HG02610 (cell line): ENCODE results near the gene TMIGD3.
"Not testable (repeated sequence)": the region's sequence is repeated elsewhere in the genome, so short reads cannot be mapped to it uniquely, and the experiment has no call there.

Experiments
- ATAC-seq: cut with Tn5 transposase; IDR thresholded peaks from one replicate; pipeline ENCODE4 v1.9.1; 2021; ENCODE audit warnings: mild to moderate bottlenecking, moderate library complexity; ENCODE audit not compliant: unreplicated experiment

The TMIGD3 gene

DNA sequence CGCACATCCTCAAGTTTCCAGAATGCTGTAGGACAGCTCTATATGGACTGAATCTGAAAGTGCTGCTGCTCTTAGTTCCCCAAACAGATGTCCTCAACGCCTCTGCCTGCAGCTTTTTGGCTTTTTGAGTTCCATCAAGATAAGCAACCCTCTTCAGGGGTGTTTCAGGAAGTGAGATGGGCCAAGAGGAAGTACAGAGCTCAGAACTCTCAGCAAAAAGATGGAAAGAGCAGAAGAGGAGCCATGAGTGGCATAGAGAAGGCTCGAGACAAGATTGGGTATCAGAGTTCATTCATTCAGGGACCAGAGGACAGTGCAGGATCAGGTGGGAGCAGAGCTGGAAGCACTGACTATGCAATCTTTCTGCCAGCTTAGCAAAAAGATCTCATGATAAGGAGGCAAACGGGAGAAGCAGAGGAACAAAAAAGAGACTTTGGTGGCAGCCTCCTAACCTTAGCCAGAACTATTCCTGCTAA is at the start of gene TMIGD3, which contains the start of gene ADORA3:
TSS of gene TMIGD3 (minus strand) at position 49 of the 476 bp plus-strand sequence. CDS start 279 bp downstream, outside the sequence.
TSS of gene ADORA3 (minus strand) at position 49 of the 476 bp plus-strand sequence. CDS start 279 bp downstream, outside the sequence.
- ATAC-seq: no peak

DNA sequence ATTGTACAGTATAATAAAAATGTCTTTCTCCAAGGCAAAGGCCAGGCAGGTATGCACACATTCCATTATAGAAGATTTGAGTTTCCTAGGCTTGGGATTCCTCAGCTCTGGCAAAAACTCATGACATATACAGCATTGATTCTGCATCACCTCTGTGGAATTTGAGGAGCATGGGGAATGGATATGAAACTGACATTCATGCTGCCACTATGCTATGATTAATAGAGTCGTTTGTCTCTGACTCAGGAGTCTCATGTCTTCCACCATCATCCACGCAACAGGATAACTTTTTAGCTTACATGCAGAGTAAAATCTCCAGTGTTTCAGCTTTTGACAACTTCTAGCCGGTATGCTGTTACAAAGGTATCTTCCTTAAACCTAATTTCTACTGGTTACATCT is 49.8 kb upstream of the TMIGD3 start:
- ATAC-seq: no peak

DNA sequence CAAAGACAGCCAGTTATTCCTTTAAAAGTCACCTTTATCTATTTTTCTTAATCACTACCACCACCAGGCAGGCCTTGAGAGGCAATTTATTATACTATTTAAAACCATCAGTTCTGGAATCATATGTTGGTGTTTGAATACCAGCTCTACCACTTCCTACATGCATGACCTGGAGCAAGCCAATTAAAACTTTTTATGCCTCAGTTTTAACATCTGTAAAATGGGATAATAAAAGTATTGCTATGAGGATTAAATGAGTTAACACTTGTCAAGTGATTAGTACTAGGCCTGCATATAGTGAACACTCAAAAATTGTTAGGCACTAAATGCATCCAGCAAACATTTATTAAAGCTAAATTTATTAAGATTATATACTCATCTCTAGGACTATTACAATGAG is 49.2 kb upstream of the TMIGD3 start:
- ATAC-seq: no peak

DNA sequence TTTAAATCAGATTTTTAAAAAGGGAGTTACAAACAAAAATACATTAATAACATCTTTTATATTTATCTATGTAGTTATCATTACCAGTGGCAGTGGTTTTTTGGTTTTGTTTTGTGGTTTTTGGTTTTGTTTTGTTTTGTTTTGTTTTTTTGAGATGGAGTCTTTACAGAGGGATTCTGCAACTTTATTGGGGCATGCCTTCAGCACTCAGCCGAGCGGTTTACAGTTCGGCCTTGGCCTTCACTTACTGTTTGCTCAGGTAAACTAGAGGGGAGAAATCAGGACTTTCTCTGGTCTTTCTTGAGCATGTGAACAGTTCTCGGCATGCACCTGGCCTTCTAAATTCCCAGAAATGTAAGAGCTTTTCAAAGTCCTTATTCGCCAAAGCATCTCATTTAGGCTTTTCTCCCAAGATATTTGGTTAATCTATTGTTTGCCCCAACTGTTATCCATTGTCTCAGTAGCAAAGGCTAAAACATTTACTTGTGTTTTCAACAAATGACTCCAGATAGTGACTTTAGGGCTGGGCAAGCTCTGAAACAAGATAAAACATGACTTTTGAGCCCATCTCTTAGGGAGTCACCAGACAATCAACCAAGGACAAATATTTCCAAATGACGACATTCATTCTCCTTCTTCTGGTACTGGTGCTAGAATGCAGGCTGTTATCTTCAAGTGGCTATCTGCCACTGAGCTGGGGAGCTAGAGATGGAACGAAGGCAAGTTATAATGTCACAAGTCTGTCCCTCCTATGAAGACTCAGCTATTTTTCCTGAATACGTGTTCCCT is 48.4 kb upstream of the TMIGD3 start:
- ATAC-seq: no peak

DNA sequence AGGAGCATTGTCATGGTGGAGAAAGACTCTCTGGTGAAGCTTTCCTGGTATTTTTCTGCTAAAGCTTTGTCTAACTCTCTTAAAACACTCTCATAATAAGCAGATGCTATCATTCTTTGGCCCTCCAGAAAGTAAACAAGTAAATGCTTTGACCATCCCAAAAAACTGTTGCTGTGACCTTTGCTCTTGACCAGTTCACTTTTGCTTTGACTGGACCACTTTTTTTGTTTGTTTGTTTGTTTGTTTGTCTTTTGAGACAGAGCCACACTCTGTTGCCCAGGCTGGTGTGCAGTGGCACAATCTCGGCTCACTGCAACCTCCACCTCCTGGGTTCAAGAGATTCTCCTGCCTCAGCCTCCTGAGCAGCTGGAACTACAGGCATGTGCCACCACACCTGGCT is 44.4 kb upstream of the TMIGD3 start:
- ATAC-seq: not testable (repeated sequence)

DNA sequence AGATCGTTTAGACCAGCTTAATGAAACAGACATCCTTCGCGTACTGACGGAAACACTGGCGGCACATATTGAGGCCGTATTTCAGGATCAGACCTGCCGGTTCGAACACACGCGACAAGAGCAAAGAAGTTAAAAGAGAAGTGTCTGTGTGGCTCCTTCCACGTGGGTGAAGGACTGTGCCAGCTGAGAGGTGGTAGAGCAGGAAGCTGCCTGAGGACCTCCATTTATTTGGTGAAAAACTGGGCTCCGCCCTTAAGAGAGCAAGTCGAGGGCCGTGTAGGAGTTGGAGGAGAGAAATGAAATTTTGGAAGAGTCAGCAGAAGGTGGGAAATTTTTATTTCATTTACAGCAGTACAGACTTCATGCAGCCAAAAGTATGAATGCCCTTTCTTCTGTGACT is 38.8 kb upstream of the TMIGD3 start:
- no peak for ATAC-seq

DNA sequence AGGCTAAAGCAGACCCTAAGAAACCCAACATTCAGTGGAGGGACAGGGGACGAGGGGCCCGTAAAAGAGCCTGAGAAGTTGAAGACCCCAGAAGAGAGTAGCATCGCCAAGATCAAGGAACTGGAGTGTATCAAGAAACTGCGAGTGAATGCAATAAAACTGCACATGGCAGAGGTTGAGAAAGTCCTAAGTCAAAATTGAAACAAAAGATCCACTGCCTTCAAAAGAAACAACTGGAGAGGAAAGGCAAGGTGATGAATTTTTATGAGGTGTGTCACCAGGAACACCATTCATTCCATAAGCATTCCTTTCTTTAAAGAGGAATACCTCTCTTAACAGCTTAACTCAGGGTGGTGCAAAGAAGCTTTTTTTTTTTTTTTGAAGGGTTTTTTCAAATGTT is 38.3 kb upstream of the TMIGD3 start:
- no peak for ATAC-seq

DNA sequence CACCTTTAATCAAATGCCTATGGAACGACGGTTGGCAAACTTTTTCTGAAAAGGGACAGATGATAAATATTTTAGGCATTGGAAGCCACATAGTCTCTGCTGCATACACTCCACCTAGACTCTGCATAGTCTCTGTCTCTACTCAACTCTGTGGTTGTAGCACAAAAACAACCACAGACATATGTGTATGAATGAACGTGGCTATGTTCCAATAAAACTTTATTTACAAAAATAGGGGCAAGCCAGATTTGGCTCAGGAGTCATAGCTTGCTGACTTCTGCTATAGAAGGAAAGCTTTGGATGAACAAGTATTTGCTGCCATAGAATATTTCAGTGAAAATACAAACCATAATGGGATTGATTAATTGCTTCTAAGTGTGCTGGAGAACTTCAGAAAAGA is 37.5 kb upstream of the TMIGD3 start:
- ATAC-seq: no peak

DNA sequence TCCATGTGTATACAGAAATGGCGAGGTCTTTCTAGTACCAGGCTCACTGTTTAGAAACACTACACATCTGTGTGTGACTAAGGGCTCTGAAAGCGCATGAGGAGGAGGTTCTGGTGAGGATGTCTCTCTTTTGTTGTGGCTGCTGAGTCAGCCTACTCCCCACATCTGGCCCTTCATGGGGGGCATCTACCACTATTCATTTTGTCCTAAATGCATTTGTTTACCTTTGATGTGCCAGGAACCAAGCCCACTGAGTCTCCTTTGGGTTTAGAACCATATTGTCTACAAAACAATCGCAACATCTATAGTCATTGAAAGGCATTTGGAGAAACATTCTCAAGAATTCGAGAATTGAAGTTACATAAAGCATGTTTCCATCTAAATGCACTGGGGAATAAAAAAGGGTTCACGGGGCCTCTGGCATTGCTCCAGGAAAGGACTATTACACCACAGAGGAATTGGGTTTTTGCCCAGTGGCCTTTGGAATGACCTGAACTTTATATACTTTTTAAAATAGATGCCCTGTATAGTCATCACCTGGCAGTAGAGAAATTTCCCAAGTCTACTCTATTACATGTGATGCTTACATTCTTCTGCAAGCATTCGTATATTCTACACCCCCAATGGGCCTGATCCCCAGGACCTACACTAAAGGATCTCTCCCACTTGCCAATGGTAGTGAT is 35.1 kb upstream of the TMIGD3 start:
- ATAC-seq: no peak

DNA sequence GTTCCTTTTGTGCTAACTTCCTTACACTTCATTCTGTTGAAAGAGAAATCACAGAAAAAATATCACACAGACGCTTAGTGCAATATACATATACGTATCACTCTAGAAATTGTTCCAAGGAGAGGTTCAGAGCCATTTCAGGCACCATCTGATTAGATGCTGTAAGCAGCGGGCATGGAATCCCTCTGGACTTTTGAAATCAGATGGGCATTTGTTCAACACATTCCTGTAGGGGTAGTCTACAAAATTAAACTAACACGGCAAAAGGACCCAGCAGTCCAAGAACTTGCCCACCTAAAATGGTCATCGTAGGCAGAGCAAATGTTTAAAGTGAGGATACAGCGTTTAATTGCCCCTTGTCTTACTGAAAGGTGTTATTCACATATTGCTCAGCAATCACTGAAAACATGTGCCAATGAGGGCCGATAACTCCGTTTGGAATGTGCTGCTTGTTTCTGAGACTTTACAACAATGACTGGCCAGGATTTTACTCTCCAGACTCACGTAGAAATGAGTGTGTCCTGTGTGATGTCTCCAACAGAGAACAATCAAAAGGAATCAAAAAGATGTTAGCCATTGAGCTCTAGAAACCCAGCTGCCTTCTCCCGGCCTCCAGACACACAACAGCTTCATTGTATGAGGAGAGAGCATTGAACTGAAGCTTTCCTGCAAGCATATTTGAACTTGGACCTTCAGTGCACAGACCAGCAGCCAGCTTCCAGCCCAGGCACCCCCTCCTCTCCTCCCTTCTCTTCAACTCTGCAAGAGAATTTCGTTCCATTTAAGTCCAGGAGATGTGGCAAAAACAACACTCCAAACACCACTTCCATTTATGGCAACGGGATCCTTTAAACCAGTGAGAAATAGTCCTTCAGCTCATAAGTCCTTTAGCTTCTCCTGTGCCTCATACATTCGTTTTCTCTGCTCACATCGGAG is 32.1 kb upstream of the TMIGD3 start:
- no peak for ATAC-seq

DNA sequence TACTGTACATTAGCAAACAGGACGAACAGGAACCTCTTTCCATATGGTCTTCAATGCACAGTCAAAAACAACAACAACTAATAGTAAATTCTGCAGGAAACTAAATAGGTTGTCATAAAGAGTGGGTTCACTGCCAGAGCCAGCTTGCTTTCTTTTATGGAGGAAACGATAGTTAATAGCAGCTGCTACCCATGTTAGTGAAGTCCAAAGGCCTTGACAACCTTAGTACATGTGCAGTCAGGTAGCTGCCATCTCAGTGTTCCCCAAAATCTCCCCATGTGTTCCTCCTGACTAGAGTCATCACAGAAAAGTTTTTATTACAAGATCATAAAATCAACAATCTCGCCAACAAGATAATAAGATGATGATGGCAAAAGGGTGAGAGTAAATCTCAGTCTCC is 16.6 kb upstream of the TMIGD3 start:
- no peak for ATAC-seq

DNA sequence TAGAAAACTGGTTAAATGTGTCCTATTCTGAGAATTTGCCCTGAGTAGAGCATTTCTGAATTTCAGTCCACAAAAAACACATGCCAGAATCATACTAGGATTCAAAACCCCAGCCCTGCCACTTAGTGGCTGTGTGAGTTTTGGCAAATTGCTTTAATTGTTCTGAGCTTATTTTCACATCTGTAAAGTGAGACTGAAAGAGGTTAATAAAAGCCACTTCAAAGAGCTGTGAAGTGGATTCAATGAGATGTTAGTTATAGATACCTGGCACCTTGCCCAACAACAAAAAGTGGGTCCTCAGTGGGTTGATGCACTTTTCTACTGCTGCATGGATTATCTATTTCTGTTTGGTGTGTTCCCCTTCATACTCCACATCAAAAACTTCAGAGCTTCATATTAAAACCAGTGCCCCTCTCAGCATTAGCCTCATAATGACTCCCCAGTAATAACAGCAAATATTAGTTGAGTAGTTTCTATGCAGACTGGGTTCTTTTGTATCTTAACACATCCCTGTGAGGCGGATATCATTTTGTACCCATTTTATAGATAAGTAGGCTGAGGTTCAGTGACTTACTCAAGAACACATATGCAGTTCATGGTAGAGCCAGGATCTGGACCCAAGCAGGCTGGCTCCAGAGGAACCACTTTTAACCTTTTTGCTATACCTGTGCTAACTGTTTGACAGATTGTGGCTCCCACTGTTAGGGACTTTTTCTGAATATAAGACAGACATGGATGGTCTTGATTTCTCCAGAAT is 14.2 kb upstream of the TMIGD3 start:
- no peak for ATAC-seq

DNA sequence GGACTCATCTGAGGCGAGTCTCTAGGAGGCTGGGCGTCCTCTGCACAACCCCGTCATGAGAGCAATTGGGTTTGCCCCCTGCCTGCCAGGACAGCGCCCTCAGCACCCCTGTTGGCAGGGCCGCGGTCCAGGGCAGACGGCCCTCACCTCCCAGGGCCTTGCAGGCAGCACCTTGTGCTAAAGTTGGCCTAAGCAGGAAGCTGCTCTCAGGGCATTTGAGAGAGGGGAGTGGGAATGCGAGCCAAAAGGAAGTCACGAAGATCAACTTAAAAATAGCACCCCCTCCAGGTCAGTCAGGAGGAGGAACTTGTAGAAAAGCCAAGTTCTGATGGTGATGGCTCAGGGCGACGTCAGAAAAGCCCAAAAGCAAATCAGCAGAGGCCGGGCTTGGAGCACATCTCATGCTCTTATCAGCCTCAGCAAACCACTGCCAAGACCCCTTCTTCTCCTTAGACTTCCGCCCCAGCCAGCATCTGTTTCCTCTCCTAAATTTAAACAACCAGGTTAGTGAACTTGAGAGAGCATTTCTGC is 12.6 kb upstream of the TMIGD3 start:
- ATAC-seq: peak; percentile 31

DNA sequence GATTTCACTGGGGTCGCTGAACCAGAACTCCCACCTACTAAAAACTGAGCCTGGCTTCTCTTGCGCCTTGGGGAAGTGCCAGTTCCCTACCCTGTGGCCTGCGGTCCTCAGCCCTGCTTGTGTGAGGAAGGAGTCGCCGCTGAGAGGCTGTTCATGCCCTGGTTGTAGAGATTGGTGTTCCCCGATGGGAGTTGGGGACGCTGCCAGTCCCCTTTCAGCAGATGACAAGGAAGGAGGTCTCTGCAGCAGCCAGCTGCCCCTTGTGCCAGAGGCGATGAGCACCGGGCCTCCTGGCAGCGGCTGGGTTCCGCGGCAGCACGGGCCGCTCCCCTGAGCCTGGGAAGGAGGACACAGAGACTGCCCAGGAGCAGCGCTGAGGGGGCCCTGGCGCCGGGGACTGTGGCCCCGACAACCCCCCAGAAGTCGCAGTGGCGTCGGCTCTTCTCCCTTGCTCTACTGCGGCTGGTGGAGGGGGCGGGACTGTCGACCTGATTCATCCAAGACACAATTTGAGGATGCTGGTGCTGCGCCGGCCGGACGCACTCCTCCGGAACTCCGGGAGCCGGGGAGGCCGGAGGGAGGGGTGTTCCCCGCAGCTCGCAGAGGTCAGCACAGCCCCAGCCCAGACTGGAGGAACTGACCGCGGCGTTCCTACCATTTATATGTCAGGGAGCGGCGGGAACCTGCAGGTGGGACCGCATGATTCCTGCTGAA is 12.0 kb upstream of the TMIGD3 start:
- peak; percentile 25 for ATAC-seq

DNA sequence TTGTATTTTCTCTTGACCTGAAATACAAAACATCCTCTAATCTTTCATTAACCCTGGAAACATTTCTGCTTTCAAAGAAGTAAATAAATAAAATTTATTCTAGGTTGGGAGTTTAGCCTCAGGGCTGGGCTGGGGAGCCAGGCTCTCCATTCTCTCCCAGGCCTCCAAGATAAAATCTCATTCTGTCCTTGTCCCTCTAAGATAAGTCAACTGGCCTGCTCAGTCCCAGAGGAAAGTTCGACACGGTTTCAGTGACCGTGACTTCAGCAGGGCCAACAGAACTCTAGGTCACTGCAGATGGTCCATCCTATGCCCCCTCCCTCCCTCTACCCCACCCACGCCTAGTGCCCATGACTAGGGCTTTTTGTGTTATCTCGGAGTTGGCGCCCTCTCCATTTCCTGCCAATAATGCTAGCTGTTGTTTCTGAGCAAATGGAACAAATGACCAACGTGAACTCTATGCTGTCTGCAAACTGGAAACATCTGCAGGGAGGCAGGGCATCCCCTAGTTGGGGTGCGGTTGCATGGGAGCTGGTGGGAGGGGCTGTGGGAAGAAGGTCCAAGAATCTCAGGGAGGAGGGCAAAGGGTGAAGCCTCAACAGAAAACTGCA is 10.1 kb upstream of the TMIGD3 start:
- no peak for ATAC-seq

DNA sequence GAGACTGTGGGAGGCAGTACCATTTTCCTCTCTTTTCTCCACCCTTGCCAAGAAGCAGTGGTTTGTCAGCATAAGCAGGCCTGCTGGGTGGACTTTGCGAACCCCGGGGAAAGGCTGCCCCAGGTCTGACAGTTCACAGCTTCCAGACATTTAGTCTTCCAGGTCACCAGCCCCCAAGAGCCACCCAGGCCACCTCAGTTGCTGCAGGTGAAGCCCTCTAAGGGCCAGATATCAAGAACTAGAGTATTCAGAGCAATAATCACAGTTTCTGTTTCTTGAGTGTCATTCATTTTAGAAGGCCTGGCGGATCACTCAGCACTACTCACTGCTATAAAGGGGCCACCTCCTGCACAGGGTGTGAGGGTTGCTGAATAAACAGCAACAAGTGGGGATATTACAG is 9.5 kb upstream of the TMIGD3 start:
- ATAC-seq: no peak

DNA sequence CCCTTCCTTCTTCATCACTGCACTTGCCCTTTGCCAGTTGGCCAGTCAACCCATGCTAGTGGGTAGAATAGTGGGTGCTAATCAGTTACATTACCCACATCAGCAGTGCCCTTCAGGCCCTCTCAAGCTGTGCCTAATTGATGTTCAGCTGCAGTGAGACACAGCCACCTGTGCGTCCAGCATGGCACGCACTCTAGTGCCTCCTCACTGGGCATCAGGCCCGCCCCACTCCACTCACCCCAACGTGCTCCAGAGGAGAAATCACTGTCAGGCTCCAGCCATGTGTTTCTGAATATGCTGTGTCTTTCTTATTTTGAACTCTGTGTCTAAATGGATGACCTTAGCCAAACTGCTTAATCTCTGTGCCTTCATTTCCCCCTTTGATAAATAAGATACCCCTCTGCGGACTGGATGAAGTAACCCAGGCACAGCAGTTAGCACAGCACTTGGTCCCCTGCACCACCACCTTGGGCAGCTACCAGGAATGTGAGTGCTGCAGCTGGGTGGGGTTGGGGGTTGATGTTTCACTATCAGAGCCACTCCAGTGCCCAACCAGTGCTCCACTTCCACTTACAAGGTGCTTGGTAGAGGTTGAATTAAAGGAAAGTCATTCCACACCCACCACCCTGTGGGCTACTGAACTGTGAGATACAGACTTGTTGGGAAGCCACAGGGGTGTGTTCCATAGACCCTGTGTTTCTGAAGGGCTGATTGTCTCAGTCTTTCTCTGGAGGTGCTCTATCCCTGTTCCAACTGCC is 8.9 kb upstream of the TMIGD3 start:
- no peak for ATAC-seq

DNA sequence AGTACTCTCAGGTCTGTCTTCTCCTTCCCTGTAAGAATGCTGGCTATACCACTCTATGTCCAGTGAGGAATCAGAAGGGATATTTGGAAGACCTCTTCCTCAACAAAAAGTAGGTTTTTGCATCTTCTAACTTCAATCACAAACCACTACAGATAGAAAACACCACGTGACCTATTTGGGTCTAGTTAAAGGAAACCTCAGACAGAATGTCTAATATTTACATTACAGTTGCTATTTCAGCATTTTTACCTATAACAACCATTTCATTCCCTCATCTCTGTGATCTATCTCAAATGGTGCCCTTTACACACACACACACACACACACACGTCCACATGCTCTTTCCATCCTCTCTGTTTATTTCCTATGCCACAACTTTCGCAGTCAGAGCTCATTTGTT is 7.9 kb upstream of the TMIGD3 start:
- ATAC-seq: no peak
